Measurements from ENCODE around the gene SIGLEC5.

DNA sequence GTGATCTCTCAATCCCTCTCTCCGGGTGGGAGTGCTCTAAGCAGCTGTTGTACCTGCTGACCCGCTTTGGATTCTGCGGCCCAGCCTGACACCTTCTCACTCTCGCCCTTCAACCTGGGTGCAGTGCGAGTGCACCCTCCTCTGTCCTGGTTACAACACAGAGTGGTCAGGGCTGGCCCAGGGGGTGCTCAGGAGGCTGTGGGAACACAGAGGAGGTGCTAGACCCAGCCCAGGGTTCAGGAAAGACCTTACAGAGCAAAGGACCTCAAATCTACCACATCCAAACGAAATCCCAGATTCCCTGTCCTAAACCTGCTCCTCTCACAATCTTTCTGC is 35.5 kb downstream of the SIGLEC5 start:
- TF ChIP-seq, protein P1, sequence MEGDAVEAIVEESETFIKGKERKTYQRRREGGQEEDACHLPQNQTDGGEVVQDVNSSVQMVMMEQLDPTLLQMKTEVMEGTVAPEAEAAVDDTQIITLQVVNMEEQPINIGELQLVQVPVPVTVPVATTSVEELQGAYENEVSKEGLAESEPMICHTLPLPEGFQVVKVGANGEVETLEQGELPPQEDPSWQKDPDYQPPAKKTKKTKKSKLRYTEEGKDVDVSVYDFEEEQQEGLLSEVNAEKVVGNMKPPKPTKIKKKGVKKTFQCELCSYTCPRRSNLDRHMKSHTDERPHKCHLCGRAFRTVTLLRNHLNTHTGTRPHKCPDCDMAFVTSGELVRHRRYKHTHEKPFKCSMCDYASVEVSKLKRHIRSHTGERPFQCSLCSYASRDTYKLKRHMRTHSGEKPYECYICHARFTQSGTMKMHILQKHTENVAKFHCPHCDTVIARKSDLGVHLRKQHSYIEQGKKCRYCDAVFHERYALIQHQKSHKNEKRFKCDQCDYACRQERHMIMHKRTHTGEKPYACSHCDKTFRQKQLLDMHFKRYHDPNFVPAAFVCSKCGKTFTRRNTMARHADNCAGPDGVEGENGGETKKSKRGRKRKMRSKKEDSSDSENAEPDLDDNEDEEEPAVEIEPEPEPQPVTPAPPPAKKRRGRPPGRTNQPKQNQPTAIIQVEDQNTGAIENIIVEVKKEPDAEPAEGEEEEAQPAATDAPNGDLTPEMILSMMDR (IDR thresholded peaks at IDR 0.05; ENCODE audit: low read depth, low read length, missing input control) = no peak
- TF ChIP-seq YY1 (IDR thresholded peaks at IDR 0.05) = no peak
- TF ChIP-seq, protein P2, sequence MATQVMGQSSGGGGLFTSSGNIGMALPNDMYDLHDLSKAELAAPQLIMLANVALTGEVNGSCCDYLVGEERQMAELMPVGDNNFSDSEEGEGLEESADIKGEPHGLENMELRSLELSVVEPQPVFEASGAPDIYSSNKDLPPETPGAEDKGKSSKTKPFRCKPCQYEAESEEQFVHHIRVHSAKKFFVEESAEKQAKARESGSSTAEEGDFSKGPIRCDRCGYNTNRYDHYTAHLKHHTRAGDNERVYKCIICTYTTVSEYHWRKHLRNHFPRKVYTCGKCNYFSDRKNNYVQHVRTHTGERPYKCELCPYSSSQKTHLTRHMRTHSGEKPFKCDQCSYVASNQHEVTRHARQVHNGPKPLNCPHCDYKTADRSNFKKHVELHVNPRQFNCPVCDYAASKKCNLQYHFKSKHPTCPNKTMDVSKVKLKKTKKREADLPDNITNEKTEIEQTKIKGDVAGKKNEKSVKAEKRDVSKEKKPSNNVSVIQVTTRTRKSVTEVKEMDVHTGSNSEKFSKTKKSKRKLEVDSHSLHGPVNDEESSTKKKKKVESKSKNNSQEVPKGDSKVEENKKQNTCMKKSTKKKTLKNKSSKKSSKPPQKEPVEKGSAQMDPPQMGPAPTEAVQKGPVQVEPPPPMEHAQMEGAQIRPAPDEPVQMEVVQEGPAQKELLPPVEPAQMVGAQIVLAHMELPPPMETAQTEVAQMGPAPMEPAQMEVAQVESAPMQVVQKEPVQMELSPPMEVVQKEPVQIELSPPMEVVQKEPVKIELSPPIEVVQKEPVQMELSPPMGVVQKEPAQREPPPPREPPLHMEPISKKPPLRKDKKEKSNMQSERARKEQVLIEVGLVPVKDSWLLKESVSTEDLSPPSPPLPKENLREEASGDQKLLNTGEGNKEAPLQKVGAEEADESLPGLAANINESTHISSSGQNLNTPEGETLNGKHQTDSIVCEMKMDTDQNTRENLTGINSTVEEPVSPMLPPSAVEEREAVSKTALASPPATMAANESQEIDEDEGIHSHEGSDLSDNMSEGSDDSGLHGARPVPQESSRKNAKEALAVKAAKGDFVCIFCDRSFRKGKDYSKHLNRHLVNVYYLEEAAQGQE (IDR thresholded peaks at IDR 0.05) = no peak
- no peak for TF ChIP-seq MAX (IDR thresholded peaks at IDR 0.05)
- TF ChIP-seq ATF3 (IDR thresholded peaks at IDR 0.05) = no peak
- no peak for TF ChIP-seq EGR1 (IDR thresholded peaks at IDR 0.05; ENCODE audit: low read depth in 2 of 2)
- TF ChIP-seq ZBTB33 (IDR thresholded peaks at IDR 0.05) = no peak
- no peak for TF ChIP-seq JUND (IDR thresholded peaks at IDR 0.05)
- TF ChIP-seq TAF1 (conservative IDR thresholded peaks at IDR 0.05) = no peak
- TF ChIP-seq SP1 (IDR thresholded peaks at IDR 0.05) = no peak
- TF ChIP-seq RAD21 (IDR thresholded peaks at IDR 0.05) = no peak
